Testis (tissue), 2 donors: ENCODE data around the gene RNF32.

ENCODE experiments used
- POLR2A ChIP-seq: fragments of 450-650 bp; IDR thresholded peaks from one replicate; pipeline ENCODE4 v1.6.1; 2017; ENCODE audit warnings: antibody characterized with exemption, mild to moderate bottlenecking, moderate library complexity
- TF ChIP-seq, protein P1 (sequence below), 3 experiments: fragments of 450-650 bp in 2 of 3; fragments of 200-600 bp in 1 of 3; sonication (generic) in 1 of 3; IDR thresholded peaks; one replicate each; pipeline ENCODE4 v1.5.1; 2016 to 2019; ENCODE audit warnings: antibody characterized with exemption in 3 of 3, mild to moderate bottlenecking in 2 of 3, moderate library complexity in 1 of 3

DNA sequence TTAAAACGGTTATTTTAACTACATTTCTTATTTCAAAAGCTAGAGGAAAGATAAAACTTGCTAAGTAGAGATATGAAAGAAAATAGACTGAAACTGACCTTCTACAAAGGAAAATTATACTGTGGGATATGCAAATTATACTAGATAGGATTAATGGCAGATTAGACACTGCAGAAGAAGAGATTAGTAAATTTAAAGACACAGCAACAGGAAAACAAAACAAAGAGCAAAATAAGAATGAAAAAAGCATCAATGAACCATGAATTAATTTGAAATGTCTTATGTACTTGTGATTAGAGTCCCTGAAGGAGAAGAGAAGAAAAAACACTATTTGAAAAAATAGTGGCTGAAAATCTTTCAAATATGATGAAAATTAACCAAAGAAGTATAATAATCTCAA lies 52.3 kb downstream of the RNF32 start:
- TF ChIP-seq, protein P1, sequence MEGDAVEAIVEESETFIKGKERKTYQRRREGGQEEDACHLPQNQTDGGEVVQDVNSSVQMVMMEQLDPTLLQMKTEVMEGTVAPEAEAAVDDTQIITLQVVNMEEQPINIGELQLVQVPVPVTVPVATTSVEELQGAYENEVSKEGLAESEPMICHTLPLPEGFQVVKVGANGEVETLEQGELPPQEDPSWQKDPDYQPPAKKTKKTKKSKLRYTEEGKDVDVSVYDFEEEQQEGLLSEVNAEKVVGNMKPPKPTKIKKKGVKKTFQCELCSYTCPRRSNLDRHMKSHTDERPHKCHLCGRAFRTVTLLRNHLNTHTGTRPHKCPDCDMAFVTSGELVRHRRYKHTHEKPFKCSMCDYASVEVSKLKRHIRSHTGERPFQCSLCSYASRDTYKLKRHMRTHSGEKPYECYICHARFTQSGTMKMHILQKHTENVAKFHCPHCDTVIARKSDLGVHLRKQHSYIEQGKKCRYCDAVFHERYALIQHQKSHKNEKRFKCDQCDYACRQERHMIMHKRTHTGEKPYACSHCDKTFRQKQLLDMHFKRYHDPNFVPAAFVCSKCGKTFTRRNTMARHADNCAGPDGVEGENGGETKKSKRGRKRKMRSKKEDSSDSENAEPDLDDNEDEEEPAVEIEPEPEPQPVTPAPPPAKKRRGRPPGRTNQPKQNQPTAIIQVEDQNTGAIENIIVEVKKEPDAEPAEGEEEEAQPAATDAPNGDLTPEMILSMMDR (IDR thresholded peaks at IDR 0.05), result no peak
- TF ChIP-seq POLR2A, result no peak
